Liver (tissue), 3 donors: ENCODE results near the gene TEX14.

Experiments used
- ATF3 ChIP-seq: IDR thresholded peaks from 2 replicates; pipeline ENCODE4 v1.6.1; 2016; ENCODE audit warnings: antibody characterized with exemption
- CTCF ChIP-seq: fragments of 150-350 bp; IDR thresholded peaks from 2 replicates; pipeline ENCODE4 v1.5.1; 2017; ENCODE audit warnings: improper control_type of control experiment, low read depth, low read length; ENCODE audit not compliant: missing input control
- FOXA1 ChIP-seq: IDR thresholded peaks from 2 replicates; pipeline ENCODE4 v1.6.1; 2016; ENCODE audit warnings: antibody characterized with exemption
- GABPA ChIP-seq, 2 donors: IDR thresholded peaks in 1 of 2; conservative IDR thresholded peaks in 1 of 2; 2 replicates each; pipeline ENCODE4 v1.6.1; 2016; ENCODE audit warnings: antibody characterized with exemption in 2 of 2, mild to moderate bottlenecking in 1 of 2, moderate library complexity in 1 of 2
- JUND ChIP-seq, 2 donors: IDR thresholded peaks; 2 replicates each; pipeline ENCODE4 v1.6.1; 2016; ENCODE audit warnings: antibody characterized with exemption in 2 of 2
- MAX ChIP-seq: IDR thresholded peaks from 2 replicates; pipeline ENCODE4 v1.6.1; 2016; ENCODE audit warnings: antibody characterized with exemption
- NR2F2 ChIP-seq: IDR thresholded peaks from 2 replicates; pipeline ENCODE4 v1.6.1; 2016; ENCODE audit warnings: antibody characterized with exemption
- RAD21 ChIP-seq, 2 donors: IDR thresholded peaks; 2 replicates each; pipeline ENCODE4 v1.6.1; 2016; ENCODE audit warnings: antibody characterized with exemption in 2 of 2, mild to moderate bottlenecking in 2 of 2
- REST ChIP-seq: IDR thresholded peaks from 2 replicates; pipeline ENCODE4 v1.6.1; 2016; ENCODE audit warnings: antibody characterized with exemption, mild to moderate bottlenecking
- SP1 ChIP-seq: IDR thresholded peaks from 2 replicates; pipeline ENCODE4 v1.6.1; 2018; ENCODE audit warnings: antibody characterized with exemption, mild to moderate bottlenecking
- TAF1 ChIP-seq: conservative IDR thresholded peaks from 2 replicates; pipeline ENCODE4 v1.6.1; 2016; ENCODE audit warnings: antibody characterized with exemption, mild to moderate bottlenecking
- YY1 ChIP-seq: IDR thresholded peaks from 2 replicates; pipeline ENCODE4 v1.6.1; 2016; ENCODE audit warnings: antibody characterized with exemption, mild to moderate bottlenecking
- donor health status: healthy.
- donor health status: healthy.

- no peak for TF ChIP-seq JUND (IDR thresholded peaks at IDR 0.05)
- TF ChIP-seq ATF3, result no peak
- no peak for TF ChIP-seq CTCF
- TF ChIP-seq REST, result no peak
- no peak for TF ChIP-seq MAX
- no peak for TF ChIP-seq TAF1
- no peak for TF ChIP-seq RAD21 (IDR thresholded peaks at IDR 0.05)
- TF ChIP-seq NR2F2, result no peak
- no peak for TF ChIP-seq YY1
- TF ChIP-seq SP1, result no peak
- no peak for TF ChIP-seq GABPA (IDR thresholded peaks at IDR 0.05 in 1 of 2, conservative IDR thresholded peaks at IDR 0.05 in 1 of 2)
- no peak for TF ChIP-seq FOXA1
Measured at GRCh38 chr17:58691701-58692238, at the start of gene TEX14.
